SK-N-SH treated with all-trans-retinoic acid at 6 μM for 48 hours (cell line): Measurements from ENCODE around the gene MYL12B.

ENCODE experiments used
- ATAC-seq: fragments of 200-7000 bp; cut with Tn5 transposase; 3 replicates; pipeline ENCODE4 v1.9.1; 2020; ENCODE audit warnings: mild to moderate bottlenecking, moderate library complexity
- ARNTL ChIP-seq: fragments of 450-650 bp; formaldehyde crosslinking; IDR thresholded peaks from 2 replicates; pipeline ENCODE4 v1.5.0; 2020; ENCODE audit warnings: low read depth, mild to moderate bottlenecking, moderate library complexity, borderline replicate concordance
- BACH2 ChIP-seq: fragments of 250-450 bp; sonication (Bioruptor Pico); IDR thresholded peaks from 2 replicates; pipeline ENCODE4 v1.9.0; 2021; ENCODE audit warnings: mild to moderate bottlenecking, borderline replicate concordance
- CREB5 ChIP-seq: fragments of 250-450 bp; sonication (Bioruptor Pico); IDR thresholded peaks from 2 replicates; pipeline ENCODE4 v1.5.1; 2020; ENCODE audit warnings: low read depth, mild to moderate bottlenecking, moderate library complexity
- CSDC2 ChIP-seq: fragments of 250-450 bp; sonication (Bioruptor Pico); IDR thresholded peaks from 2 replicates; pipeline ENCODE4 v1.5.0; 2020; ENCODE audit warnings: mild to moderate bottlenecking, moderate library complexity
- ESRRG ChIP-seq: fragments of 250-450 bp; sonication (Bioruptor Pico); IDR thresholded peaks from 2 replicates; pipeline ENCODE4 v1.6.1; 2021; ENCODE audit warnings: mild to moderate bottlenecking
- GLIS3 ChIP-seq: fragments of 250-450 bp; sonication (Bioruptor Pico); IDR thresholded peaks from 2 replicates; pipeline ENCODE4 v1.5.0; 2020; ENCODE audit warnings: mild to moderate bottlenecking, moderate library complexity
- OSR1 ChIP-seq: fragments of 250-450 bp; sonication (Bioruptor Pico); IDR thresholded peaks from 2 replicates; pipeline ENCODE4 v1.8.0; 2022; ENCODE audit warnings: moderate library complexity, mild to moderate bottlenecking, inconsistent platforms
- POU6F1 ChIP-seq: fragments of 250-450 bp; sonication (Bioruptor Pico); IDR thresholded peaks from 2 replicates; pipeline ENCODE4 v1.8.0; 2021; ENCODE audit warnings: low read depth, mild to moderate bottlenecking, moderate library complexity, borderline replicate concordance
- PPARA ChIP-seq: fragments of 250-450 bp; sonication (Bioruptor Pico); IDR thresholded peaks from 2 replicates; pipeline ENCODE4 v1.5.0; 2020; ENCODE audit warnings: mild to moderate bottlenecking, borderline replicate concordance
- RARB ChIP-seq: fragments of 250-450 bp; sonication (Bioruptor Pico); IDR thresholded peaks from 2 replicates; pipeline ENCODE4 v1.8.0; 2021; ENCODE audit warnings: mild to moderate bottlenecking, moderate library complexity
- SNAI2 ChIP-seq: fragments of 250-450 bp; sonication (Bioruptor Pico); IDR thresholded peaks from 2 replicates; pipeline ENCODE4 v1.5.0; 2020; ENCODE audit warnings: mild to moderate bottlenecking, moderate library complexity
- TOX ChIP-seq: fragments of 250-450 bp; sonication (Bioruptor Pico); IDR thresholded peaks from 2 replicates; pipeline ENCODE4 v1.8.0; 2021; ENCODE audit warnings: mild to moderate bottlenecking, moderate library complexity, borderline replicate concordance
- ZC3H10 ChIP-seq: fragments of 250-450 bp; sonication (Bioruptor Pico); IDR thresholded peaks from 2 replicates; pipeline ENCODE4 v1.5.1; 2021; ENCODE audit warnings: mild to moderate bottlenecking, moderate library complexity
- ZFP3 ChIP-seq: fragments of 250-450 bp; sonication (Bioruptor Pico); IDR thresholded peaks from 2 replicates; pipeline ENCODE4 v1.5.0; 2020; ENCODE audit warnings: mild to moderate bottlenecking, moderate library complexity
- ZNF565 ChIP-seq: fragments of 450-650 bp; formaldehyde crosslinking; conservative IDR thresholded peaks from 2 replicates; pipeline ENCODE4 v1.5.0; 2020; ENCODE audit warnings: low read depth, mild to moderate bottlenecking, moderate library complexity
- ZNF8 ChIP-seq: fragments of 450-650 bp; formaldehyde crosslinking; IDR thresholded peaks from 2 replicates; pipeline ENCODE4 v1.5.0; 2020; ENCODE audit warnings: mild to moderate bottlenecking, moderate library complexity
- TF ChIP-seq, protein P1 (sequence below): fragments of 250-450 bp; sonication (Bioruptor Pico); IDR thresholded peaks from 2 replicates; pipeline ENCODE4 v1.5.0; 2020; ENCODE audit warnings: mild to moderate bottlenecking, moderate library complexity
- TF ChIP-seq, protein P2 (sequence below): fragments of 250-450 bp; sonication (Bioruptor Pico); IDR thresholded peaks from 2 replicates; pipeline ENCODE4 v1.5.1; 2021; ENCODE audit warnings: mild to moderate bottlenecking, moderate library complexity

Gene MYL12B

GRCh38 chr18:3245853-3246634 is 15.9 kb upstream of the MYL12B start:
- no peak for TF ChIP-seq ESRRG (CRISPR knock-in tag)
- TF ChIP-seq ARNTL (CRISPR knock-in tag) = no peak
- TF ChIP-seq, protein P1, sequence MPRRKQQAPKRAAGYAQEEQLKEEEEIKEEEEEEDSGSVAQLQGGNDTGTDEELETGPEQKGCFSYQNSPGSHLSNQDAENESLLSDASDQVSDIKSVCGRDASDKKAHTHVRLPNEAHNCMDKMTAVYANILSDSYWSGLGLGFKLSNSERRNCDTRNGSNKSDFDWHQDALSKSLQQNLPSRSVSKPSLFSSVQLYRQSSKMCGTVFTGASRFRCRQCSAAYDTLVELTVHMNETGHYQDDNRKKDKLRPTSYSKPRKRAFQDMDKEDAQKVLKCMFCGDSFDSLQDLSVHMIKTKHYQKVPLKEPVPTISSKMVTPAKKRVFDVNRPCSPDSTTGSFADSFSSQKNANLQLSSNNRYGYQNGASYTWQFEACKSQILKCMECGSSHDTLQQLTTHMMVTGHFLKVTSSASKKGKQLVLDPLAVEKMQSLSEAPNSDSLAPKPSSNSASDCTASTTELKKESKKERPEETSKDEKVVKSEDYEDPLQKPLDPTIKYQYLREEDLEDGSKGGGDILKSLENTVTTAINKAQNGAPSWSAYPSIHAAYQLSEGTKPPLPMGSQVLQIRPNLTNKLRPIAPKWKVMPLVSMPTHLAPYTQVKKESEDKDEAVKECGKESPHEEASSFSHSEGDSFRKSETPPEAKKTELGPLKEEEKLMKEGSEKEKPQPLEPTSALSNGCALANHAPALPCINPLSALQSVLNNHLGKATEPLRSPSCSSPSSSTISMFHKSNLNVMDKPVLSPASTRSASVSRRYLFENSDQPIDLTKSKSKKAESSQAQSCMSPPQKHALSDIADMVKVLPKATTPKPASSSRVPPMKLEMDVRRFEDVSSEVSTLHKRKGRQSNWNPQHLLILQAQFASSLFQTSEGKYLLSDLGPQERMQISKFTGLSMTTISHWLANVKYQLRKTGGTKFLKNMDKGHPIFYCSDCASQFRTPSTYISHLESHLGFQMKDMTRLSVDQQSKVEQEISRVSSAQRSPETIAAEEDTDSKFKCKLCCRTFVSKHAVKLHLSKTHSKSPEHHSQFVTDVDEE (CRISPR knock-in tag) = no peak
- no peak for TF ChIP-seq BACH2
- TF ChIP-seq POU6F1 (CRISPR knock-in tag) = no peak
- no peak for TF ChIP-seq ZNF8 (CRISPR knock-in tag)
- no peak for TF ChIP-seq ZFP3 (CRISPR knock-in tag)
- TF ChIP-seq TOX = no peak
- TF ChIP-seq CSDC2 = no peak
- TF ChIP-seq GLIS3 = no peak
- TF ChIP-seq ZC3H10 = no peak
- no peak for TF ChIP-seq OSR1 (CRISPR knock-in tag)
- TF ChIP-seq CREB5 (CRISPR knock-in tag) = no peak
- TF ChIP-seq PPARA (CRISPR knock-in tag) = no peak
- TF ChIP-seq, protein P2, sequence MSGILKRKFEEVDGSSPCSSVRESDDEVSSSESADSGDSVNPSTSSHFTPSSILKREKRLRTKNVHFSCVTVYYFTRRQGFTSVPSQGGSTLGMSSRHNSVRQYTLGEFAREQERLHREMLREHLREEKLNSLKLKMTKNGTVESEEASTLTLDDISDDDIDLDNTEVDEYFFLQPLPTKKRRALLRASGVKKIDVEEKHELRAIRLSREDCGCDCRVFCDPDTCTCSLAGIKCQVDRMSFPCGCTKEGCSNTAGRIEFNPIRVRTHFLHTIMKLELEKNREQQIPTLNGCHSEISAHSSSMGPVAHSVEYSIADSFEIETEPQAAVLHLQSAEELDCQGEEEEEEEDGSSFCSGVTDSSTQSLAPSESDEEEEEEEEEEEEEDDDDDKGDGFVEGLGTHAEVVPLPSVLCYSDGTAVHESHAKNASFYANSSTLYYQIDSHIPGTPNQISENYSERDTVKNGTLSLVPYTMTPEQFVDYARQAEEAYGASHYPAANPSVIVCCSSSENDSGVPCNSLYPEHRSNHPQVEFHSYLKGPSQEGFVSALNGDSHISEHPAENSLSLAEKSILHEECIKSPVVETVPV (CRISPR knock-in tag) = no peak
- TF ChIP-seq SNAI2 (CRISPR knock-in tag) = no peak
- TF ChIP-seq ZNF565 (CRISPR knock-in tag) = no peak
- peak; percentile 76 for ATAC-seq

GRCh38 chr18:3246635-3247239 is 15.2 kb upstream of the MYL12B start:
- ATAC-seq = no peak
- 0 out of 2 replicates have a peak, but pooled peaks have one; percentile 4 for TF ChIP-seq ZNF8 (CRISPR knock-in tag)
- TF ChIP-seq, protein P2 (CRISPR knock-in tag) = no peak

GRCh38 chr18:3247240-3248061 is 14.5 kb upstream of the MYL12B start, which contains the start of gene MYL12A:
TSS of gene MYL12A (plus strand) at chr18:3247801. CDS start at chr18:3253248, 5,447 bp downstream.
- peak; percentile 83 for ATAC-seq
- TF ChIP-seq TOX (peak; percentile 51; the same call in 1 of the 2 replicates), ARNTL (CRISPR knock-in tag) (no peak), RARB (CRISPR knock-in tag) (peak; percentile 54; the same call in 1 of the 2 replicates)
